HCT116 (cell line): ENCODE results near the gene CDH1. TPM values are rescaled to one million over a fixed set of nuclear protein-coding genes. Genes with fewer than 3 reads are reported as not detected.
"Not testable (repeated sequence)": the region's sequence is repeated elsewhere in the genome, so short reads cannot be mapped to it uniquely, and the experiment has no call there.

Experiments
- ATAC-seq: fragments of 200-7000 bp; cut with Tn5 transposase; 2 replicates; pipeline ENCODE4 v1.9.1; 2020; ENCODE audit warnings: mild to moderate bottlenecking, moderate library complexity
- BruUV-seq: library from RNA; stranded (reverse); fragments of 400-500 nt; replicated peaks from 2 replicates; lab custom pipeline; 2021; lab: Mats Ljungman, UMichigan
- CTCF ChIA-PET: fragments of 300-600 bp; sonication (Branson Sonifier 250); formaldehyde crosslinking; loops from one replicate; lab custom pipeline; 2021; ENCODE audit warnings: antibody characterized with exemption; lab: Charles Lee
- POLR2A ChIA-PET: fragments of 300-600, 350-600 bp; sonication (Branson Sonifier 250); formaldehyde crosslinking; loops from one replicate; lab custom pipeline; 2021; ENCODE audit warnings: antibody characterized with exemption; lab: Charles Lee
- RAD21 ChIA-PET, 2 experiments: fragments of 300-600 bp; sonication (Branson Sonifier 250); formaldehyde crosslinking; loops; one replicate each; lab custom pipeline; 2023; ENCODE audit warnings: low total read pairs in 2 of 2; ENCODE audit not compliant: uncharacterized antibody in 2 of 2, unreplicated experiment in 2 of 2, low non-redundant PET in 1 of 2; lab: Charles Lee
- DNase-seq: peaks from one replicate; pipeline ENCODE4 v3.0.0-alpha.2; 2010; ENCODE audit warnings: low read depth, low spot score
- H2AFZ ChIP-seq: fragments of 200-600 bp; shearing (Covaris generic), sonication (generic); 2 replicates; pipeline ENCODE4 v1.6.1; 2017; ENCODE audit warnings: low read depth, mixed run types, mixed read lengths, antibody characterized with exemption, low read length; ENCODE audit not compliant: poor library complexity, severe bottlenecking
- H3K27ac ChIP-seq: 2 replicates; pipeline ENCODE4 v1.5.1; 2012; ENCODE audit warnings: low read depth, low read length
- H3K27me3 ChIP-seq: fragments of 200-600 bp; sonication (generic); 2 replicates; pipeline ENCODE4 v1.6.1; 2016; ENCODE audit warnings: mixed run types, low read length, mixed read lengths; ENCODE audit not compliant: insufficient read depth
- H3K36me3 ChIP-seq, 2 experiments: fragments of 200-500 bp in 1 of 2; fragments of 200-600 bp in 1 of 2; sonication (Bioruptor generic) in 1 of 2; sonication (generic) in 1 of 2; 2 replicates each; pipeline versions ENCODE4 v1.5.1 to v1.6.1; 2014 to 2016; ENCODE audit warnings: low read length in 2 of 2, inconsistent platforms in 1 of 2, mixed read lengths in 1 of 2, mixed run types in 1 of 2; ENCODE audit not compliant: insufficient read depth in 2 of 2, control insufficient read depth in 1 of 2
- H3K4me1 ChIP-seq, 2 experiments: fragments of 200-600 bp in 1 of 2; sonication (generic) in 1 of 2; 2 replicates each; pipeline versions ENCODE4 v1.5.1 to v1.6.1; 2012 to 2017; ENCODE audit warnings: low read length in 2 of 2, inconsistent platforms in 1 of 2, mild to moderate bottlenecking in 1 of 2, mixed read lengths in 1 of 2, mixed run types in 1 of 2, moderate library complexity in 1 of 2; ENCODE audit not compliant: insufficient read depth in 2 of 2, control insufficient read depth in 1 of 2
- H3K4me2 ChIP-seq: fragments of 200-600 bp; sonication (generic); 2 replicates; pipeline ENCODE4 v1.6.1; 2017; ENCODE audit warnings: mixed run types, low read length, mixed read lengths
- H3K4me3 ChIP-seq, 2 experiments: fragments of 200-600 bp in 1 of 2; sonication (generic) in 1 of 2; replicated peaks in 1 of 2; 2 replicates each; pipeline ENCODE4 v1.5.1; 2011 to 2016; ENCODE audit warnings: low read length in 2 of 2, control low read depth in 1 of 2, low read depth in 1 of 2, mild to moderate bottlenecking in 1 of 2, mixed read lengths in 1 of 2, mixed run types in 1 of 2
- H3K79me2 ChIP-seq: fragments of 200-600 bp; sonication (generic); 2 replicates; pipeline ENCODE4 v1.6.1; 2017; ENCODE audit warnings: mild to moderate bottlenecking, mixed run types, low read length, moderate library complexity, mixed read lengths; ENCODE audit not compliant: insufficient read depth
- H3K9ac ChIP-seq: fragments of 200-600 bp; sonication (generic); 2 replicates; pipeline ENCODE4 v1.6.1; 2016; ENCODE audit warnings: low read length, mixed read lengths
- H3K9me2 ChIP-seq: fragments of 200-600 bp; sonication (generic), shearing (Covaris generic); 2 replicates; pipeline ENCODE4 v1.6.1; 2017; ENCODE audit warnings: mixed run types, mild to moderate bottlenecking, moderate library complexity; ENCODE audit not compliant: insufficient read depth
- H3K9me3 ChIP-seq, 2 experiments: fragments of 200-500 bp in 1 of 2; fragments of 200-600 bp in 1 of 2; sonication (Bioruptor generic) in 1 of 2; sonication (generic) in 1 of 2; 2 replicates each; pipeline ENCODE4 v1.6.1; 2014 to 2017; ENCODE audit warnings: low read length in 2 of 2, mixed read lengths in 2 of 2, inconsistent platforms in 1 of 2, low read depth in 1 of 2, mild to moderate bottlenecking in 1 of 2, mixed run types in 1 of 2, moderate library complexity in 1 of 2; ENCODE audit not compliant: control insufficient read depth in 1 of 2, insufficient read depth in 1 of 2
- H4K20me1 ChIP-seq: fragments of 200-600 bp; sonication (generic), shearing (Covaris generic); 2 replicates; pipeline ENCODE4 v1.6.1; 2017; ENCODE audit warnings: mixed run types, mild to moderate bottlenecking, moderate library complexity; ENCODE audit not compliant: insufficient read depth
- CBX3 ChIP-seq: IDR thresholded peaks from 2 replicates; pipeline ENCODE4 v1.6.1; 2012; ENCODE audit warnings: low read depth
- JUND ChIP-seq: IDR thresholded peaks from 2 replicates; pipeline ENCODE4 v1.6.1; 2012
- POLR2A ChIP-seq: IDR thresholded peaks from 2 replicates; pipeline ENCODE4 v1.7.0; 2011; ENCODE audit warnings: borderline replicate concordance; ENCODE audit not compliant: insufficient read depth, insufficient read length; ENCODE audit errors: extremely low read depth
- ZFX ChIP-seq: fragments of 450-650 bp; IDR thresholded peaks from 2 replicates; pipeline ENCODE4 v1.6.1; 2017
- ZNF274 ChIP-seq: fragments of 200-500 bp; sonication (Bioruptor generic); IDR thresholded peaks from 2 replicates; pipeline ENCODE4 v1.6.1; 2014; ENCODE audit warnings: mild to moderate bottlenecking, low read depth, low read length, inconsistent platforms
- intact Hi-C: fragments of 100-400 bp; cut with micrococcal nuclease; formaldehyde crosslinking; loops from 2 replicates; pipeline ENCODE4 v1.10.0; 2022
- total RNA-seq: library from RNA; stranded (reverse); gene quantifications from one replicate; pipeline ENCODE4 v1.2.1, GENCODE V29; 2021; ENCODE audit not compliant: unreplicated experiment

The CDH1 gene
- total RNA-seq, 1 experiment from 2014 or later: 73.2 TPM

DNA sequence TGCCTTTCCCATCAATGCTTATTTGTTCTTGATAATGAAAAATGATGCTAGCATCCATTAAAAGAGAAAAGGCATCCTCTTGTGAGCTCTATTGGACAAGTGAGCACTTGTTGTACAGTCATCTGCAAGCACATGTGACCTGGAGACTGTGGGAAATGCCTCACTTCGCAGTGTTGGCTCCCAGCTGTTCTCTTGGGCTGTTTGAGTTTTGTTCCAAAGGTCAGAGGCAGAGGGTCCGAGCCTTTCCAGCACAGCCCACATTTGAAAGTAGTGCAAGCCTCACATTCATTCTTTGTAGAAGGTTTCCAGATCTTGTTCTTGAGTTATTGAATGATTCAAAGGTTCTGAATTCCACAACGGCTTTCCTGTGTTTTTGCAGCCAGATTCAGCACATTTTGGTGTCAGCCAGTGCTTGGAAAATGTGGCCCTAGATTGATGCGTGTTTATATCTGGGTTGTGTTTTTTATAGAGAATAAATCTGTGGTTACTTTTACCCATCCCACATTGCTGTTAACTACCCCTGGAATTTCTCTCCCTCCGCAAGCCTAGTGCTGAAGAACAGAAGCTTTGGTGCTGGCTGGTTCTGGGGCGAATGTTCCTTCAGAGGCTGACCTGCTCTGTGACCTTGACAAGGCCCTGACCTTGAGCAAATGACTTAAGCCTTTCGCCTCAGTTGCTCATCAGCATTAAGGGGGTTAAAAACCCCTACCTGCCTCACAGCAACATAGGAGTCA, 49.8 kb downstream of the CDH1 start:
- ATAC-seq (no peak), DNase-seq (no peak)
- CTCF ChIA-PET: no interaction called here
- H3K9me3 ChIP-seq: no peaks in the 10 kb centered on the region
- H3K36me3 ChIP-seq: no peaks in the 10 kb centered on the region
- H2AFZ ChIP-seq: no peak overlapping the region
- no peak overlapping the region for H3K9ac ChIP-seq
- H3K79me2 ChIP-seq: no peaks in the 10 kb centered on the region
- H3K27me3 ChIP-seq: no peaks in the 10 kb centered on the region
- H3K4me3 ChIP-seq: no peak overlapping the region
- POLR2A ChIA-PET: no interaction called here
- no peak overlapping the region for H3K27ac ChIP-seq
- H4K20me1 ChIP-seq: no peaks in the 10 kb centered on the region
- no peak for TF ChIP-seq ZFX
- TF ChIP-seq CBX3: no peak
- no peak for TF ChIP-seq JUND
- TF ChIP-seq POLR2A: no peak
- no peak for TF ChIP-seq ZNF274
- peaks cover 8 to 10% of the 10 kb centered on the region in 2 experiments; a peak in 3 of 4 replicates for H3K4me1 ChIP-seq
- RAD21 ChIA-PET: no interaction called here
- BruUV-seq: no TSS peak
- intact Hi-C loops: no loop called here
- H3K4me2 ChIP-seq: no peak overlapping the region
- H3K9me2 ChIP-seq: no peaks in the 10 kb centered on the region

DNA sequence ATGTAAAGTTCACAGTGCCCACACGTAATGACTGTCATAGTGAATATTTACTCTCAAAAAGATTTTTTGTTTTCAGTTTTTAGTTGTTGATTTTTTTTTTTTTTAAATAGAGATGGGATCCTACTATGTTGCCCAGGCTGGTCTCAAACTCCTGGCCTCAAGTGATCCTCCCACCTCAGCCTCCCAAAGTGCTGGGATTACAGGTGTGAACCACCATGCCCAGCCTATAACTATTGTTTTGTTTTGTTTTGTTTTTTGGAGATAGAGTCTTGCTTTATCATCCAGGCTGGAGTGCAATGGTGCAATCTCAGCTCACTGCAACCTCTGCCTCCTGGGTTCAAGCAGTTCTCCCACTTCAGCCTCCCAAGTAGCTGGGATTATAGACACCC, 50.3 kb downstream of the CDH1 start:
- H4K20me1 ChIP-seq, H3K9me2 ChIP-seq, intact Hi-C loops, RAD21 ChIA-PET, ATAC-seq, H3K4me1 ChIP-seq, H3K27ac ChIP-seq, H3K36me3 ChIP-seq, H3K4me2 ChIP-seq, H3K4me3 ChIP-seq, CTCF ChIA-PET, H2AFZ ChIP-seq, DNase-seq, POLR2A ChIA-PET, H3K9me3 ChIP-seq, H3K9ac ChIP-seq, H3K27me3 ChIP-seq, H3K79me2 ChIP-seq, BruUV-seq: not testable (repeated sequence)
